ENCODE data around the gene FXYD6.

GRCh38 chr11:117921893-117922292, 45.4 kb upstream of the FXYD6 start:
- TF ChIP-seq GATA1 (IDR thresholded peaks at IDR 0.05; ENCODE audit: low read depth, low read length) (no peak), POLR2A (IDR thresholded peaks at IDR 0.05; ENCODE audit: low read length) (no peak)

Measured in erythroblast (primary cell).